Small intestine (tissue), 7 donors: ENCODE results near the gene PKD2. TPM values are rescaled to one million over a fixed set of nuclear protein-coding genes. Genes with fewer than 3 reads are reported as not detected.
"Not testable (repeated sequence)": the region's sequence is repeated elsewhere in the genome, so short reads cannot be mapped to it uniquely, and the experiment has no call there.

Experiments
- DNase-seq, 2 donors: peaks; one replicate each; pipeline versions ENCODE4 v3.0.0 to v3.0.0-alpha.2; 2013
- FAIRE-seq: peaks from 2 replicates; lab custom pipeline; 2012; peaks lifted over from hg19 to GRCh38; lab: Jason Lieb, UNC
- H3K27ac ChIP-seq, 3 donors: one replicate each; pipeline ENCODE4 v1.5.1; 2013; ENCODE audit warnings: low read length in 2 of 3, mild to moderate bottlenecking in 2 of 3, control low read depth in 1 of 3, inconsistent platforms in 1 of 3, low read depth in 1 of 3, moderate library complexity in 1 of 3
- H3K27me3 ChIP-seq, 3 donors: one replicate each; pipeline ENCODE4 v1.6.1; 2013; ENCODE audit warnings: low read length in 3 of 3, inconsistent platforms in 1 of 3; ENCODE audit not compliant: control insufficient read depth in 3 of 3, insufficient read depth in 3 of 3
- H3K36me3 ChIP-seq, 3 donors: one replicate each; pipeline ENCODE4 v1.6.1; 2013; ENCODE audit warnings: low read length in 3 of 3, inconsistent platforms in 1 of 3, low read depth in 1 of 3, mild to moderate bottlenecking in 1 of 3, moderate library complexity in 1 of 3; ENCODE audit not compliant: control insufficient read depth in 3 of 3, insufficient read depth in 2 of 3
- H3K4me1 ChIP-seq, 3 donors: one replicate each; pipeline ENCODE4 v1.6.1; 2013; ENCODE audit warnings: low read length in 2 of 3, inconsistent platforms in 1 of 3, low read depth in 1 of 3, mild to moderate bottlenecking in 1 of 3, moderate library complexity in 1 of 3; ENCODE audit not compliant: control insufficient read depth in 3 of 3, insufficient read depth in 2 of 3
- H3K4me3 ChIP-seq, 3 donors: one replicate each; pipeline ENCODE4 v1.5.1; 2013; ENCODE audit warnings: low read length in 3 of 3, control low read depth in 1 of 3, inconsistent platforms in 1 of 3, low read depth in 1 of 3, mild to moderate bottlenecking in 1 of 3, moderate library complexity in 1 of 3
- H3K9me3 ChIP-seq, 2 donors: one replicate each; pipeline ENCODE4 v1.6.1; 2013; ENCODE audit warnings: low read depth in 1 of 2, low read length in 1 of 2; ENCODE audit not compliant: control insufficient read depth in 2 of 2, insufficient read depth in 1 of 2
- WGBS, 3 donors: extraction: QIAGEN DNeasy Blood & Tissue Kit; methylation state at CpG; one replicate each; pipeline ENCODE4 v1.1.7; 2013; 5-methylcytosine and 5-hydroxymethylcytosine counted together
- polyA plus RNA-seq, 4 donors: library from polyadenylated mRNA; stranded (reverse) in 3 of 4; unstranded in 1 of 4; fragments of 200-250 nt in 3 of 4; fragments of 120-200 nt in 1 of 4; gene quantifications; one replicate each; pipeline versions ENCODE4 v1.2.1 to v1.2.3, GENCODE V29; 2013
- donor health status: healthy with polysubstance abuse.
- donor health status: control.
- donor health status: control.
- donor health status: Bipolar disorder and iron deficiency.
- donor health status: healthy.

The PKD2 gene
- polyA plus RNA-seq, 4 donors, result 2.4 to 21.7 (median 5.1) TPM

DNA sequence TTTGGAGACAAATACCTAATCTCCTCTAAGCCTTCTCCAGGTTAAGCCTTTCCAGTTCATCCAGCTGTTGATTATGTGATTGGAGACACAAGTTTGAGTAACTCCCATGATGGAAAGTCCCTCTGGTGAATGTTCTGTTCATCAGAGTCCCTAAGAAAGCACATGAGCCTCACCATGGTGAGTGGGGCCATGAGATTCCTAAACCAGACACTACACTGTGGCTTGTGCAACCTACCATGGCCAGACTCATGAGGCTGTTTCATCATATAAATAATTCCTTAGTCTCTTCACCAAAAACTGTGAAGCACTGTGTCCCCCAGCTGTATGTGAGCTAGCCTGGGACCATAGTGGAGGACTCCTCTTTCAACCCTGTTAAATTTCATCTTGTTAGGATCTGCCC, 14.4 kb downstream of the PKD2 start:
- H3K9me3 ChIP-seq, result peaks cover 0 to 10% of the 10 kb centered on the region in 2 donors
- no peak overlapping the region for H3K4me3 ChIP-seq
- H3K4me1 ChIP-seq, result peaks cover 0 to 6% (median 0%) of the 10 kb centered on the region in 3 donors
- FAIRE-seq (no peak), DNase-seq (peak in 1 of 2 donors; percentile 14)
- H3K27ac ChIP-seq, result no peak overlapping the region
- no peaks in the 10 kb centered on the region for H3K27me3 ChIP-seq
- H3K36me3 ChIP-seq, result peaks cover 0 to 17% (median 0%) of the 10 kb centered on the region in 3 donors

GRCh38 chr4:88022289-88022688, 14.9 kb downstream of the PKD2 start:
- no peak overlapping the region for H3K4me3 ChIP-seq
- FAIRE-seq (no peak), DNase-seq (peak; percentile 30 to 50)
- peaks cover 0 to 6% (median 0%) of the 10 kb centered on the region in 3 donors for H3K4me1 ChIP-seq
- peaks cover 0 to 12% of the 10 kb centered on the region in 2 donors for H3K9me3 ChIP-seq
- H3K36me3 ChIP-seq, result peaks cover 0 to 20% (median 0%) of the 10 kb centered on the region in 3 donors
- H3K27me3 ChIP-seq, result no peaks in the 10 kb centered on the region
- H3K27ac ChIP-seq, result peak overlapping the region in 1 of 3 donors; percentile 11

GRCh38 chr4:88025868-88026661, 18.6 kb downstream of the PKD2 start:
- DNase-seq, H3K27me3 ChIP-seq, FAIRE-seq, H3K27ac ChIP-seq, H3K4me3 ChIP-seq, H3K4me1 ChIP-seq: not testable (repeated sequence)
- Histone ChIP-seq H3K9me3 (peaks cover 0 to 12% of the 10 kb centered on the region in 2 donors), H3K36me3 (peaks cover 0 to 17% (median 0%) of the 10 kb centered on the region in 3 donors)
- 97 to 99% (median 97%) methylated on average over 6 of the region's 6 CpGs for WGBS, 3 donors

DNA sequence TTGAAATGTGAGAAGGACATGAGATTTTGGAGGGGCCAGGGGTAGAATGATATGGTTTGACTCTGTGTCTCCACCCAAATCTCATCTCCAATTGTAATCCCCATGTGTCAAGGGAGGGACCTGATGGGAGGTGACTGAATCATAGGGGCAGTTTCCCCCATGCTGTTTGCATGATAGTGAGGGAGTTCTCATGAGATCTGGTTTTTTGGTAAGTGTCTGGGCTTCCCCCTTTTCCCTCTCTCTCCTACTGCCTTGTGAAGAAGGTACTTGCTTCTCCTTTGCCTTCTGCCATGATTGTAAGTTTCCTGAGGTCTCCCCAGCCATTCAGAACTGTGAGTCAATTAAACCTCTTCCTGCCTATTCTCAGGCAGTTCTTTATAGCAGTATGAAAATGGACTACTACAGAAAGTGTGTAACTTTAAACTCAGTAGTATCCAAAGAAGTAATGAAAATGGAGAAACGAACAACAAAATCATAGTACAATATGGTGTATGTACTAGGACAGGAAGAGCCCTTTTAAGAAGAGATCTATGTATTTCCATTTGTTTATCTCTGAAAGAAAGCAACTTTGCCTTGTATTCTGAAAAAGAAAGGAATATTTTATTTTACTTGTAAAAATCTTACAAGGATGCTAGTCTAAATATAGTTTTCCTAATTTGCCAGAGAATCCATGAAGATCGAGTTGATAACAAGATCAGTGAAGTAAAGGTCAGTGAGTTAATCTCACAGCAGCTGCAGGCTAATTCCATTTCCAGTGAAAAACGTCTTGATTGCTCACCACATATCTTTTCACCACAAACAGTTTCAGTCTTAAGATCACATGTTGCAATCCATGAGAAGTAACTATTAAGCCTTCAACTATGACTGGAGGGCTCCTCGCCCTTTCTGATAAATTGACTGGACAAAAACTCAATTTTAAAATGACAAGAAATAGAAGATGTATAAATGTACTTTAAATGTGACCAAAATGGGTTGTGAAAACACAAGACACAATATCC, 20.5 kb downstream of the PKD2 start:
- H3K27me3 ChIP-seq, result no peaks in the 10 kb centered on the region
- H3K27ac ChIP-seq, result peak overlapping the region in 2 of 3 donors; percentile 29 to 34
- WGBS, 3 donors, result 43 to 48% (median 48%) methylated on average over 4 of the region's 4 CpGs
- peak in 1 of 2 donors; percentile 50 for DNase-seq
- peaks cover 0 to 2% (median 0%) of the 10 kb centered on the region in 3 donors for H3K4me1 ChIP-seq
- FAIRE-seq, result no peak
- peaks cover 0 to 12% of the 10 kb centered on the region in 2 donors for H3K9me3 ChIP-seq
- H3K36me3 ChIP-seq, result peaks cover 0 to 18% (median 0%) of the 10 kb centered on the region in 3 donors
- no peak overlapping the region for H3K4me3 ChIP-seq

- FAIRE-seq (no peak), DNase-seq (no peak)
- Histone ChIP-seq H3K27me3 (no peaks in the 10 kb centered on the region), H3K36me3 (peaks cover 0 to 21% (median 0%) of the 10 kb centered on the region in 3 donors), H3K9me3 (peaks cover 0 to 12% of the 10 kb centered on the region in 2 donors), H3K4me3 (no peak overlapping the region), H3K4me1 (no peaks in the 10 kb centered on the region), H3K27ac (no peak overlapping the region)
- 79 to 94% (median 82%) methylated on average over 3 of the region's 3 CpGs for WGBS, 3 donors
Measured at GRCh38 chr4:88028946-88029345, 21.5 kb downstream of the PKD2 start.

GRCh38 chr4:88029556-88029955, 22.1 kb downstream of the PKD2 start:
- peaks cover 0 to 12% of the 10 kb centered on the region in 2 donors for H3K9me3 ChIP-seq
- peaks cover 0 to 19% (median 0%) of the 10 kb centered on the region in 3 donors for H3K36me3 ChIP-seq
- FAIRE-seq (no peak), DNase-seq (no peak)
- WGBS, 3 donors, result 88 to 90% (median 88%) methylated on average over 3 of the region's 3 CpGs
- no peaks in the 10 kb centered on the region for H3K27me3 ChIP-seq
- H3K27ac ChIP-seq, result no peak overlapping the region
- no peaks in the 10 kb centered on the region for H3K4me1 ChIP-seq
- H3K4me3 ChIP-seq, result no peak overlapping the region

- WGBS, 3 donors, result 83 to 85% (median 84%) methylated on average over 12 of the region's 12 CpGs
- peaks cover 0 to 13% (median 0%) of the 10 kb centered on the region in 3 donors for H3K36me3 ChIP-seq
- H3K4me3 ChIP-seq, result no peak overlapping the region
- DNase-seq (no peak), FAIRE-seq (no peak)
- H3K27me3 ChIP-seq, result no peaks in the 10 kb centered on the region
- no peak overlapping the region for H3K27ac ChIP-seq
- H3K9me3 ChIP-seq, result peaks cover 0 to 12% of the 10 kb centered on the region in 2 donors
- H3K4me1 ChIP-seq, result no peaks in the 10 kb centered on the region
Measured at GRCh38 chr4:88030565-88031310, 23.3 kb downstream of the PKD2 start.
